MCF 10A (cell line): Measurements from ENCODE around the gene LIMK1. TPM values are rescaled to one million over a fixed set of nuclear protein-coding genes. Genes with fewer than 3 reads are reported as not detected.

Source experiments
- BruUV-seq: library from RNA; stranded (reverse); fragments of 400-500 nt; replicated peaks from 2 replicates; lab custom pipeline; 2021; lab: Mats Ljungman, UMichigan
- CTCF ChIA-PET: fragments of 300-600 bp; sonication (Branson Sonifier 250); formaldehyde crosslinking; extraction: SDS; loops from one replicate; lab custom pipeline; 2021; ENCODE audit warnings: antibody characterized with exemption, inconsistent platforms; lab: Yijun Ruan, JAX
- POLR2A ChIA-PET: fragments of 300-600, 350-650 bp; sonication (Branson Sonifier 250); formaldehyde crosslinking; extraction: SDS; loops from one replicate; lab custom pipeline; 2020; ENCODE audit warnings: antibody characterized with exemption, inconsistent platforms; lab: Yijun Ruan, JAX
- DNase-seq: peaks from one replicate; pipeline ENCODE4 v3.0.0-alpha.2; 2018; ENCODE audit not compliant: unreplicated experiment
- H3K27ac Mint-ChIP-seq: one replicate; pipeline ENCODE4 v1.8.0; 2022; ENCODE audit warnings: mild to moderate bottlenecking, low read depth, mixed read lengths; ENCODE audit not compliant: unreplicated experiment
- H3K27me3 Mint-ChIP-seq: one replicate; pipeline ENCODE4 v1.8.0; 2022; ENCODE audit warnings: mixed read lengths; ENCODE audit not compliant: insufficient read depth, unreplicated experiment
- H3K36me3 Mint-ChIP-seq: one replicate; pipeline ENCODE4 v1.8.0; 2022; ENCODE audit warnings: mild to moderate bottlenecking, moderate library complexity, mixed read lengths; ENCODE audit not compliant: insufficient read depth, unreplicated experiment
- H3K4me1 Mint-ChIP-seq: one replicate; pipeline ENCODE4 v1.8.0; 2022; ENCODE audit warnings: mixed read lengths; ENCODE audit not compliant: insufficient read depth, unreplicated experiment
- H3K4me3 Mint-ChIP-seq: one replicate; pipeline ENCODE4 v1.8.0; 2022; ENCODE audit warnings: mild to moderate bottlenecking, moderate library complexity, mixed read lengths; ENCODE audit not compliant: unreplicated experiment
- H3K9me3 Mint-ChIP-seq: one replicate; pipeline ENCODE4 v1.8.0; 2022; ENCODE audit warnings: mixed read lengths; ENCODE audit not compliant: unreplicated experiment
- intact Hi-C: fragments of 100-400 bp; cut with micrococcal nuclease; formaldehyde crosslinking; loops from 2 replicates; pipeline ENCODE4 v1.14.1; 2022
- total RNA-seq: library from RNA; stranded (reverse); gene quantifications from 2 replicates; pipeline ENCODE4 v1.2.3, GENCODE V29; 2022
- TF ChIP-seq, protein P1 (sequence below): fragments of 200-600 bp; IDR thresholded peaks from one replicate; pipeline ENCODE4 v1.8.0; 2022; ENCODE audit warnings: antibody characterized with exemption, mild to moderate bottlenecking; ENCODE audit not compliant: unreplicated experiment

Gene LIMK1
- total RNA-seq, 1 experiment from 2014 or later = 21.4 TPM

DNA sequence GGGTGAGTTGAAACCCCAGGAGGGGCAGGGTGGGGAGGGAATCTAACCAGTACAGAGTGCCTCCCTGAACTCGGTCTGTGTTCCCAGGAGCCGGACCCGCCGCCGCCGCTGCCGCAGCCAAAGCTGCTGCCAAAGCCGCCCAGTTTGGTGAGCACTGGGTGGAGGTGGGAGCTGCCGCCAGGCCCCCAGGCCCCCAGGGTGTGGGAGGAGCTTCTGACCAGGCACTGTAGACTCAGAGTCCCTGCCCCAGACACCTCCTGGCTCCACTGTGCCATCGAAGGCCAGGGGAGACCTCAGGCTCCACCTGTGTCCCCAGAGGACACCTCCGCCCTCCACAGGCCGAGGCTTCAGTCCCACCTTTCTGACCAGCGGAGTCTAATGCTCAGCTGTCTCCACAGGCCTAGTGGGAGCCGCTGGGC lies 20.4 kb upstream of the LIMK1 start:
- Mint-ChIP-seq H3K27me3 (peaks cover 5% of the 10 kb centered on the region), H3K36me3 (no peaks in the 10 kb centered on the region), H3K4me1 (peaks cover 24% of the 10 kb centered on the region), H3K4me3 (no peak overlapping the region), H3K27ac (no peak overlapping the region), H3K9me3 (no peaks in the 10 kb centered on the region)
- intact Hi-C loops = no loop called here
- POLR2A ChIA-PET = interaction anchor here (0.6 kb wide), 2 partner anchors 16 to 32 kb away, joined by 3 read pairs; no protein-coding TSS in a partner anchor
- CTCF ChIA-PET = no interaction called here
- BruUV-seq = no TSS peak
- TF ChIP-seq, protein P1, sequence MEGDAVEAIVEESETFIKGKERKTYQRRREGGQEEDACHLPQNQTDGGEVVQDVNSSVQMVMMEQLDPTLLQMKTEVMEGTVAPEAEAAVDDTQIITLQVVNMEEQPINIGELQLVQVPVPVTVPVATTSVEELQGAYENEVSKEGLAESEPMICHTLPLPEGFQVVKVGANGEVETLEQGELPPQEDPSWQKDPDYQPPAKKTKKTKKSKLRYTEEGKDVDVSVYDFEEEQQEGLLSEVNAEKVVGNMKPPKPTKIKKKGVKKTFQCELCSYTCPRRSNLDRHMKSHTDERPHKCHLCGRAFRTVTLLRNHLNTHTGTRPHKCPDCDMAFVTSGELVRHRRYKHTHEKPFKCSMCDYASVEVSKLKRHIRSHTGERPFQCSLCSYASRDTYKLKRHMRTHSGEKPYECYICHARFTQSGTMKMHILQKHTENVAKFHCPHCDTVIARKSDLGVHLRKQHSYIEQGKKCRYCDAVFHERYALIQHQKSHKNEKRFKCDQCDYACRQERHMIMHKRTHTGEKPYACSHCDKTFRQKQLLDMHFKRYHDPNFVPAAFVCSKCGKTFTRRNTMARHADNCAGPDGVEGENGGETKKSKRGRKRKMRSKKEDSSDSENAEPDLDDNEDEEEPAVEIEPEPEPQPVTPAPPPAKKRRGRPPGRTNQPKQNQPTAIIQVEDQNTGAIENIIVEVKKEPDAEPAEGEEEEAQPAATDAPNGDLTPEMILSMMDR = no peak
- DNase-seq = no peak

DNA sequence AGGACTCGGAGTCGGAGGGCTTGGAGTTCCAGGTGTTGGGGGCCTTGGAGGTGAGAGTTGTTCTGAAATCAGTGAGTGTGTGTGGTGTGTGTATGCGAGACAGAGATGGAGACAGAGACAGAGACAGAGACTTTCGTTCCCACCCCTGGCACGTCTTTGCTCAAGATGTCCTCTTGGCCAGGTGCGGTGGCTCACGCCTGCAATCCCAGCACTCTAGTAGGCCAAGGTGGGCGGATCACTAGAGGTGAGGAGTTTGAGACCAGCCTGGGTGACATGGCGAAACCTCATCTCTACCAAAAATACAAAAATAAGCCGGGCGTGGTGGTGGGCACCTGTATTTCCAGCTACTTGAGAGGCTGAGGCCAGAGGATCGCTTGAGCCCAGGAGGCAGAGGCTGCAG lies 20.0 kb upstream of the LIMK1 start:
- no peaks in the 10 kb centered on the region for H3K36me3 Mint-ChIP-seq
- ChIA-PET POLR2A (interaction anchor here (0.6 kb wide), 2 partner anchors 15 to 33 kb away, joined by 3 read pairs; no protein-coding TSS in a partner anchor), CTCF (interaction anchor here (0.6 to 1.2 kb wide), 3 partner anchors 41 to 213 kb away, joined by 3 to 4 read pairs (median 4); no protein-coding TSS in a partner anchor)
- TF ChIP-seq, protein P1 = no peak
- H3K4me1 Mint-ChIP-seq = peaks cover 24% of the 10 kb centered on the region
- no peak overlapping the region for H3K4me3 Mint-ChIP-seq
- BruUV-seq = no TSS peak
- peaks cover under 1% of the 10 kb centered on the region for H3K27me3 Mint-ChIP-seq
- no peak for DNase-seq
- intact Hi-C loops = no loop called here
- H3K27ac Mint-ChIP-seq = no peak overlapping the region
- H3K9me3 Mint-ChIP-seq = no peaks in the 10 kb centered on the region

DNA sequence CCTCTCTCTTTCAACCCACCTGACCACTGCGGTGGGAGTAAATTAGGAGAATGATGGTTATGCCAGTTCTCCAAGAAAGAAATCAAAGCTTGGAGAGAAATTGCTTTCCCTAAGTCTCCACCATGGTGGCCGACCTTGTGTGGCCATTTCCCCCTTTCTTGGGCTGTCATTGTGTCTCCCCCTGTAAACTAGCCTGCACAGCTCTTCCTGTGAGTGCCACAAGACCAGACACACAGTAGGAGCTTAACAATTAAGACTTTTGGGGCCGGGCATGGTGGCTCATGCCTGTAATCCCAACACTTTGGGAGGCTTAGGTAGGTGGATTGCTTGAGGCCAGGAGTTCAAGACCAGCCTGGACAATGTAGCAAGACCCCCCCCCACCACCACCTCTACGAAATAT lies 18.9 kb upstream of the LIMK1 start:
- CTCF ChIA-PET = interaction anchor here (0.6 to 2.4 kb wide), 6 partner anchors 43 to 458 kb away, joined by 3 to 9 read pairs (median 4); no protein-coding TSS in a partner anchor
- POLR2A ChIA-PET = interaction anchor here (0.6 to 1.1 kb wide), 4 partner anchors 8 to 110 kb away, joined by 3 to 4 read pairs (median 3); no protein-coding TSS in a partner anchor
- Mint-ChIP-seq H3K36me3 (no peaks in the 10 kb centered on the region), H3K4me3 (no peak overlapping the region), H3K9me3 (no peaks in the 10 kb centered on the region), H3K27me3 (no peaks in the 10 kb centered on the region), H3K4me1 (peaks cover 21% of the 10 kb centered on the region), H3K27ac (no peak overlapping the region)
- DNase-seq = no peak
- BruUV-seq = no TSS peak
- TF ChIP-seq, protein P1 = no peak
- intact Hi-C loops = no loop called here

DNA sequence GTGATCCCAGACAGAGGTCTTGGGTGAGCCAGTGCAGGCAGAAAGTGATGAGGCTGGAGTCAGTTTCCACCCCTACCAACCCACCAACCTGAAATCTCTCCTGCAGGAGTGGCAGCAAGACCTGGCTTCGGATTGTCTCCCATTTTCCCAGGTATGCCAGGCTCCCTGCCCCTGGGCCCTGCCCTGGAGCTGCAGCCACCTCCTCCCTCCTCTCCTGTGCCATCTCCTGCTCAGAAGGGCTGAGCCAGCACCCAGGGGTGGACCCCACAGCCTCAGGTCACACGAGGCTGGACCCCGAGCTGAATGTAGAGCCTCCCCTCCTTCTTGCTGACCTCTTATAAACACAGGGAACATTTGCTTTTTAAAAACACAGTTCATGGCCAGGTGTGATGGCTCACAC lies 17.0 kb upstream of the LIMK1 start:
- TF ChIP-seq, protein P1 = no peak
- no peak for DNase-seq
- H3K27ac Mint-ChIP-seq = no peak overlapping the region
- CTCF ChIA-PET = interaction anchor here (0.7 to 2.7 kb wide), 6 partner anchors 79 to 334 kb away, joined by 3 to 16 read pairs (median 4); partner anchors contain the start of genes EIF4H and LAT2
- BruUV-seq = no TSS peak
- no peaks in the 10 kb centered on the region for H3K27me3 Mint-ChIP-seq
- peaks cover 6% of the 10 kb centered on the region for H3K4me1 Mint-ChIP-seq
- intact Hi-C loops = loop anchor here (1.0 to 2.0 kb wide), 2 partner anchors 140 to 328 kb away; no protein-coding TSS in a partner anchor
- no peak overlapping the region for H3K4me3 Mint-ChIP-seq
- POLR2A ChIA-PET = no interaction called here
- no peaks in the 10 kb centered on the region for H3K9me3 Mint-ChIP-seq
- H3K36me3 Mint-ChIP-seq = no peaks in the 10 kb centered on the region
